Hepatocyte (in vitro differentiated cells): Measurements from ENCODE around the gene DIAPH2.

Source experiments
- CTCF ChIP-seq: fragments of 200-600 bp; sonication (generic); IDR thresholded peaks from 2 replicates; pipeline ENCODE4 v1.5.1; 2016; ENCODE audit warnings: antibody characterized with exemption, mild to moderate bottlenecking; ENCODE audit not compliant: poor library complexity
- EZH2 ChIP-seq: fragments of 200-600 bp; sonication (generic); IDR thresholded peaks from 2 replicates; pipeline ENCODE4 v1.6.1; 2016; ENCODE audit warnings: antibody characterized with exemption, mild to moderate bottlenecking, borderline replicate concordance
- EZH2phosphoT487 ChIP-seq: fragments of 200-600 bp; sonication (generic); IDR thresholded peaks from one replicate; pipeline ENCODE4 v1.6.1; 2018; ENCODE audit warnings: antibody characterized with exemption, mild to moderate bottlenecking, low read depth, moderate library complexity; ENCODE audit not compliant: unreplicated experiment, severe bottlenecking

- TF ChIP-seq CTCF (no peak), EZH2 (no peak), EZH2phosphoT487 (no peak)
These were observed 599.9 kb downstream of the DIAPH2 start for GRCh38 chrX:97284531-97284930.
